Measurements from ENCODE around the gene GDA. TPM values are rescaled to one million over a fixed set of nuclear protein-coding genes. Genes with fewer than 3 reads are reported as not detected.

The GDA gene
- 0.13 TPM in 1 of 2 replicates, not detected in the other for total RNA-seq

DNA sequence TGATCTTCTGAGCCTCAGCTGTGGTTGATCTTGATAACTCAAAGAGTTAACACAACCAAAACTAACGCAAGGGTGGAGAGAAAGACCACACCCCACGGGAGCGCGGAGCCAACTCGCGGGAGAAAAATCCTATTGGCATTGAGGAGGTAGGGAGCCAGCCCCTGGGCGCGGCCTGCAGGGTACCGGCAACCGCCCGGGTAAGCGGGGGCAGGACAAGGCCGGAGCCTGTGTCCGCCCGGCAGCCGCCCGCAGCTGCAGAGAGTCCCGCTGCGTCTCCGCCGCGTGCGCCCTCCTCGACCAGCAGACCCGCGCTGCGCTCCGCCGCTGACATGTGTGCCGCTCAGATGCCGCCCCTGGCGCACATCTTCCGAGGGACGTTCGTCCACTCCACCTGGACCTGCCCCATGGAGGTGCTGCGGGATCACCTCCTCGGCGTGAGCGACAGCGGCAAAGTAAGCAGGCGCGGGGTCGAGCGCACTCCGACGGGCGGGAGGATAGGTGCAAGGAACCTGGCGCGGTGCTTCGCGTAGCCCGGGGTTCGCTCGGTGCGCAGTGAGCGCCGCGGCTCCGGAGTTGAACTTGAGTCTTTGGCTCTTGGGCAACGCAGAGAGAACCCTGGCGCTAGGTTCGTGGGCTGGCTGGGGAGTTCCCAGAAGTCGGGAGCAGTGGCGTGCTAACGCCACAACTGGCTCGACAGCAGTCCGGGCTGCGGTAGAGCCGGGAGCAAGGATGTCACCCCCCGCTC lies at the start of gene GDA:
Gene GDA, plus strand, starts transcription at position 210 of the 745 bp plus-strand sequence. Its CDS starts 120 bp downstream, at position 330.

Other genes with a start within 250 kb of the GDA start
- 19.1 and 23.2 TPM in 2 replicates for gene ABHD17B, start 238.2 kb upstream of the GDA start, total RNA-seq
- 11.6 and 12.0 TPM in 2 replicates for gene C9orf85, start 237.8 kb upstream of the GDA start, total RNA-seq
- not detected in 2 replicates for gene C9orf57, start 88.8 kb upstream of the GDA start, total RNA-seq
- gene ZFAND5, start 215.8 kb downstream of the GDA start, total RNA-seq = 157 and 163 TPM in 2 replicates

All from smooth muscle cell of the pulmonary artery (primary cell).